ENCODE measurements around the gene SLC27A2.

The SLC27A2 gene

GRCh38 chr15:50190723-50191122 is 8.7 kb downstream of the SLC27A2 start:
- TF ChIP-seq ZNF8 (CRISPR knock-in tag; IDR thresholded peaks at IDR 0.05): no peak
- ATAC-seq: no peak

- ATAC-seq: no peak
- no peak for TF ChIP-seq POU6F1 (CRISPR knock-in tag; IDR thresholded peaks at IDR 0.05; ENCODE audit: borderline replicate concordance, low read depth)
Observed at GRCh38 chr15:50192164-50192563, 10.2 kb downstream of the SLC27A2 start.

- no peak for ATAC-seq
Observed at GRCh38 chr15:50192926-50193620, 11.1 kb downstream of the SLC27A2 start.

GRCh38 chr15:50202003-50202402 is 20.0 kb downstream of the SLC27A2 start:
- ATAC-seq: no peak
- no peak for TF ChIP-seq OSR1 (CRISPR knock-in tag; IDR thresholded peaks at IDR 0.05)
- no peak for TF ChIP-seq TCF4 (CRISPR knock-in tag; IDR thresholded peaks at IDR 0.05; ENCODE audit: borderline replicate concordance)
- TF ChIP-seq RARB (CRISPR knock-in tag; IDR thresholded peaks at IDR 0.05): no peak
- no peak for TF ChIP-seq ZC3H10 (CRISPR knock-in tag; IDR thresholded peaks at IDR 0.05)
- no peak for TF ChIP-seq CSDC2 (CRISPR knock-in tag; IDR thresholded peaks at IDR 0.05)
- no peak for TF ChIP-seq TSHZ2 (CRISPR knock-in tag; IDR thresholded peaks at IDR 0.05)
- no peak for TF ChIP-seq BACH2 (CRISPR knock-in tag; IDR thresholded peaks at IDR 0.05; ENCODE audit: borderline replicate concordance)
- TF ChIP-seq ZNF8 (CRISPR knock-in tag; IDR thresholded peaks at IDR 0.05): no peak
- no peak for TF ChIP-seq ZFP30 (CRISPR knock-in tag; IDR thresholded peaks at IDR 0.05)
- no peak for TF ChIP-seq ESRRG (CRISPR knock-in tag; IDR thresholded peaks at IDR 0.05)
- no peak for TF ChIP-seq ZNF565 (CRISPR knock-in tag; conservative IDR thresholded peaks at IDR 0.05; ENCODE audit: low read depth)
- TF ChIP-seq CREB5 (CRISPR knock-in tag; IDR thresholded peaks at IDR 0.05; ENCODE audit: low read depth): no peak

More at GRCh38 chr15:50192926-50193620, 11.1 kb downstream of the SLC27A2 start:
- TF ChIP-seq ISL1 (CRISPR knock-in tag; IDR thresholded peaks at IDR 0.05) (no peak), ESRRG (CRISPR knock-in tag; IDR thresholded peaks at IDR 0.05) (no peak), POU6F1 (CRISPR knock-in tag; IDR thresholded peaks at IDR 0.05; ENCODE audit: borderline replicate concordance, low read depth) (no peak), ZFP3 (CRISPR knock-in tag; IDR thresholded peaks at IDR 0.05) (no peak), ZC3H10 (CRISPR knock-in tag; IDR thresholded peaks at IDR 0.05) (no peak), GLIS3 (CRISPR knock-in tag; IDR thresholded peaks at IDR 0.05) (no peak)

- no peak for ATAC-seq
- TF ChIP-seq TCF4 (CRISPR knock-in tag; IDR thresholded peaks at IDR 0.05; ENCODE audit: borderline replicate concordance): no peak
- TF ChIP-seq ESRRG (CRISPR knock-in tag; IDR thresholded peaks at IDR 0.05): no peak
- TF ChIP-seq ZFP30 (CRISPR knock-in tag; IDR thresholded peaks at IDR 0.05): no peak
- TF ChIP-seq GLIS3 (CRISPR knock-in tag; IDR thresholded peaks at IDR 0.05): no peak
- no peak for TF ChIP-seq POU6F1 (CRISPR knock-in tag; IDR thresholded peaks at IDR 0.05; ENCODE audit: borderline replicate concordance, low read depth)
- TF ChIP-seq ZFP3 (CRISPR knock-in tag; IDR thresholded peaks at IDR 0.05): no peak
- TF ChIP-seq TSHZ2 (CRISPR knock-in tag; IDR thresholded peaks at IDR 0.05): no peak
- TF ChIP-seq CREB5 (CRISPR knock-in tag; IDR thresholded peaks at IDR 0.05; ENCODE audit: low read depth): no peak
- TF ChIP-seq ISL1 (CRISPR knock-in tag; IDR thresholded peaks at IDR 0.05): no peak
Observed at GRCh38 chr15:50206020-50206419, 24.0 kb downstream of the SLC27A2 start.

All from SK-N-SH treated with all-trans-retinoic acid at 6 μM for 48 hours (cell line).